Measurements from ENCODE around the gene MED23.
A peak's percentile ranks its signal among the peaks of the same experiment; 100 is the strongest.

Gene MED23

GRCh38 chr6:131658287-131658686, 30.2 kb upstream of the MED23 start:
- H3K4me3 ChIP-seq (ENCODE audit: low read depth, low read length) = no peak overlapping the region
- in situ Hi-C loops (cut with HindIII; ENCODE audit: low sequenced_read_pairs) = no loop called here
- TF ChIP-seq, protein P1, sequence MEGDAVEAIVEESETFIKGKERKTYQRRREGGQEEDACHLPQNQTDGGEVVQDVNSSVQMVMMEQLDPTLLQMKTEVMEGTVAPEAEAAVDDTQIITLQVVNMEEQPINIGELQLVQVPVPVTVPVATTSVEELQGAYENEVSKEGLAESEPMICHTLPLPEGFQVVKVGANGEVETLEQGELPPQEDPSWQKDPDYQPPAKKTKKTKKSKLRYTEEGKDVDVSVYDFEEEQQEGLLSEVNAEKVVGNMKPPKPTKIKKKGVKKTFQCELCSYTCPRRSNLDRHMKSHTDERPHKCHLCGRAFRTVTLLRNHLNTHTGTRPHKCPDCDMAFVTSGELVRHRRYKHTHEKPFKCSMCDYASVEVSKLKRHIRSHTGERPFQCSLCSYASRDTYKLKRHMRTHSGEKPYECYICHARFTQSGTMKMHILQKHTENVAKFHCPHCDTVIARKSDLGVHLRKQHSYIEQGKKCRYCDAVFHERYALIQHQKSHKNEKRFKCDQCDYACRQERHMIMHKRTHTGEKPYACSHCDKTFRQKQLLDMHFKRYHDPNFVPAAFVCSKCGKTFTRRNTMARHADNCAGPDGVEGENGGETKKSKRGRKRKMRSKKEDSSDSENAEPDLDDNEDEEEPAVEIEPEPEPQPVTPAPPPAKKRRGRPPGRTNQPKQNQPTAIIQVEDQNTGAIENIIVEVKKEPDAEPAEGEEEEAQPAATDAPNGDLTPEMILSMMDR (IDR thresholded peaks at IDR 0.05; ENCODE audit: low read depth, low read length) = no peak
- DNase-seq (ENCODE audit: low read depth, low spot score) = no peak

GRCh38 chr6:131657630-131658111, 29.6 kb upstream of the MED23 start:
- no peak overlapping the region for H3K4me3 ChIP-seq (ENCODE audit: low read depth, low read length)
- DNase-seq (ENCODE audit: low read depth, low spot score) = peak; percentile 24
- in situ Hi-C loops (cut with HindIII; ENCODE audit: low sequenced_read_pairs) = no loop called here
- TF ChIP-seq, protein P1 (IDR thresholded peaks at IDR 0.05; ENCODE audit: low read depth, low read length) = no peak

DNA sequence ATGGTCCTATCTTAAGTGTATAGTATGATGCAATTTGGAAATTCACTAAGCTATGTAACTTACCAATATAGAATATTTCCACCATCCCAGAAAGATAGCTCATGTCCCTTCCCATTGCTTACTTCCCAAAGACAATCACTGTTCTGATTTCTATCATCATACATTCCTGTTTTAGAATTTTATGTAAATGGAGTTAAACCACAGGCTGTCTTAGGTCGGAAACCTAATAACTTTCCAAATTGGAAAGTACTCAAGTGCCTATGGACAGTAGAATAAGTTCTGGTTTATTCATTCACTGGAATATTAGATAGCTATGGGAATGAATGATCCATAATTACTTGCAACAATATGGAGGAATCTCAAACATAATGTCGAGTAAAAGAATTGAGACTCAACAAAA, 29.2 kb upstream of the MED23 start:
- DNase-seq (ENCODE audit: low read depth, low spot score) = no peak
- TF ChIP-seq, protein P1 (IDR thresholded peaks at IDR 0.05; ENCODE audit: low read depth, low read length) = no peak
- in situ Hi-C loops (cut with HindIII; ENCODE audit: low sequenced_read_pairs) = no loop called here
- no peak overlapping the region for H3K4me3 ChIP-seq (ENCODE audit: low read depth, low read length)

GRCh38 chr6:131656667-131657066, 28.6 kb upstream of the MED23 start:
- TF ChIP-seq, protein P1 (IDR thresholded peaks at IDR 0.05; ENCODE audit: low read depth, low read length) = no peak
- no peak overlapping the region for H3K4me3 ChIP-seq (ENCODE audit: low read depth, low read length)
- no peak for DNase-seq (ENCODE audit: low read depth, low spot score)
- in situ Hi-C loops (cut with HindIII; ENCODE audit: low sequenced_read_pairs) = no loop called here

DNA sequence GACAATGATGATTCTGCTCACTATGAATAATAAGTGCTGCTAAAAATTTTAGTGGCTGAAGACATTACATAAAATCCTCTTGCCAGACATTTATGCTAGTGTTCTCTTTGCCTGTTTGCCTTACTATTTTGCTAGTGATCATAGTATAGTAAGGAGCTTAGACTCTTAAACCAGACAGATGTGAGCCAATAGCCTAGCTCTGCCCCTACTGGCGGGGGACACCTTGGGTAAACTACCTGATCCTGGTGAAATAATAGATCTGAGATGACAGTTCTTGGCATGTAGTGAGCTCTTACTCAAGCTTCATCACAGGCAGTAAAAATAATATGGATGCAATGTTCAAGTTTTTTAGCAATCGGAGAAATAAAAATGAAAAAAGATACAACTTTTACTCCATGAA, 27.9 kb upstream of the MED23 start:
- in situ Hi-C loops (cut with HindIII; ENCODE audit: low sequenced_read_pairs) = no loop called here
- no peak overlapping the region for H3K4me3 ChIP-seq (ENCODE audit: low read depth, low read length)
- no peak for DNase-seq (ENCODE audit: low read depth, low spot score)
- TF ChIP-seq, protein P1 (IDR thresholded peaks at IDR 0.05; ENCODE audit: low read depth, low read length) = no peak

DNA sequence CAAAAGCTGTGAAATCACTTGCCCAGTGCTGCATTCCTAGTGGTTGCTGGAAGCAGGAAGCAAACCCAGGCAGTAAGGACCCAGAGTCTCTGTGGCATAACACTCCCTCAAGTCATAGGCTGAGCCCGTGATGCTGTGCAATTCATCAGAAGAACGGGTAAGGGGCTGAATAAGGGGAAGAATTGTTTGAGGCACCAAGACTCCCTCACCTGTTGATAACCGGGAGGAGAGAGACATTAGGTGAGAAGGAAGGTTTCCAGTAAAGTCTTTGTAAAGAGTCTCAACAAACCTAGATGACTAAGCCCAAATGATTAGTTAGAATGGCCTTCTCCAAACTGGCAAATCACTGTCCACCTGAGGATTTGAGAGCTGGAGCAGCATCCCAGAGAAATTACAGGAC, 27.3 kb upstream of the MED23 start:
- TF ChIP-seq, protein P1 (IDR thresholded peaks at IDR 0.05; ENCODE audit: low read depth, low read length) = no peak
- no peak overlapping the region for H3K4me3 ChIP-seq (ENCODE audit: low read depth, low read length)
- in situ Hi-C loops (cut with HindIII; ENCODE audit: low sequenced_read_pairs) = no loop called here
- no peak for DNase-seq (ENCODE audit: low read depth, low spot score)

DNA sequence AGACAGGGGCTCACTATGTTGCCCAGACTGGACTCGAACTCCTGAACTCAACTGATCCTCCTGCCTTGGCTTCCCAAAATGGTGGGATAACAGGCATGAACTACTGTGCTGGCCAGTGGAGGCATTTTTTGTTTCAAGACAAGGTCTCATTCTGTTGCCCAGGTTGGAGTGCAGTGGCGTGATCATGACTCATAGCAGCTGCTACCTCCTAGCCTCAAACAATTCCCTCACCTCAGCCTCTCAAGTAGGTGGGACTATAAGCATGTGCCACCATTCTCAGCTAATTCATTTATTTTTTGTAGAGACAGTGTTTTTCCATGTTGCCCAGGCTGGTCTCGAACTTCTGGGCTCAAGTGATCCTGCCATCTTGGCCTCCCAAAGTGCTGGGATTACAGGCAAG, 26.3 kb upstream of the MED23 start:
- in situ Hi-C loops (cut with HindIII; ENCODE audit: low sequenced_read_pairs) = no loop called here
- TF ChIP-seq, protein P1 (IDR thresholded peaks at IDR 0.05; ENCODE audit: low read depth, low read length) = no peak
- H3K4me3 ChIP-seq (ENCODE audit: low read depth, low read length) = no peak overlapping the region
- DNase-seq (ENCODE audit: low read depth, low spot score) = no peak

Data from astrocyte of the spinal cord (primary cell).